Neutrophil (primary cell): ENCODE measurements around the gene TRIM44.

ENCODE experiments used
- H3K27ac ChIP-seq: fragments of 200-600 bp; sonication (generic); 2 replicates; pipeline ENCODE4 v1.5.1; 2016; ENCODE audit warnings: mild to moderate bottlenecking, moderate library complexity
- H3K27me3 ChIP-seq: fragments of 200-600 bp; sonication (generic); 2 replicates; pipeline ENCODE4 v1.6.0; 2016; ENCODE audit warnings: mild to moderate bottlenecking
- H3K36me3 ChIP-seq: fragments of 200-600 bp; sonication (generic); 2 replicates; pipeline ENCODE4 v1.5.1; 2017
- H3K4me1 ChIP-seq, 2 experiments: fragments of 200-600 bp in 1 of 2; sonication (generic) in 1 of 2; 1 replicate in 1 of 2; 2 replicates in 1 of 2; pipeline versions ENCODE4 v1.5.1 to v1.6.1; 2013 to 2016; ENCODE audit warnings: low read depth in 1 of 2, low read length in 1 of 2, mild to moderate bottlenecking in 1 of 2, moderate library complexity in 1 of 2; ENCODE audit not compliant: control insufficient read depth in 1 of 2, insufficient read depth in 1 of 2
- H3K4me3 ChIP-seq, 2 experiments: fragments of 200-600 bp in 1 of 2; sonication (generic) in 1 of 2; 1 replicate in 1 of 2; 2 replicates in 1 of 2; pipeline ENCODE4 v1.5.1; 2013 to 2016; ENCODE audit warnings: low read depth in 1 of 2, low read length in 1 of 2, mild to moderate bottlenecking in 1 of 2, moderate library complexity in 1 of 2
- H3K9me3 ChIP-seq: fragments of 200-600 bp; sonication (generic); 2 replicates; pipeline ENCODE4 v1.5.1; 2016
- TF ChIP-seq, protein P1 (sequence below): fragments of 200-600 bp; sonication (generic); IDR thresholded peaks from 2 replicates; pipeline ENCODE4 v1.5.1; 2016; ENCODE audit warnings: antibody characterized with exemption

TRIM44 gene

DNA sequence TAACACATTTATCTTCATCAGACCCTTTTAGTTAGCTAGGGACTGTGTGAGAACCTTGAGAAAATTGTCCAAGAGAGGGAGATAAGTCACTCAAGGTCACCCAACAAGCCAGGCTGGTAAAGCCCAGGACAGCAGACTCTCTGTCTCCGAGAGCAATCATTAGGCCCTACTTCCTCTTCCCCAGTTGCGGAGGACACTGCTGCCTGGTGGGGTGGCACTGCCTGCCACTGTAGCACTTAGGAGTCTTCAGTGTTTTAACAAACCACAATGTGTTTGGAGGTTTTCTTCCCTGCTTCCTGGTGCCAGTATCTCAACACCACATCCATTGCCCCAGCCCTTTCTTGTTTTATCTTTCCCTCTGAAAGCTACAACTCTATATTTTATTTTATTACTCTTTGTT lies 149.2 kb downstream of the TRIM44 start:
- H3K4me3 ChIP-seq: no peak overlapping the region
- H3K36me3 ChIP-seq: no peaks in the 10 kb centered on the region
- H3K4me1 ChIP-seq: no peaks in the 10 kb centered on the region
- H3K9me3 ChIP-seq: no peaks in the 10 kb centered on the region
- TF ChIP-seq, protein P1, sequence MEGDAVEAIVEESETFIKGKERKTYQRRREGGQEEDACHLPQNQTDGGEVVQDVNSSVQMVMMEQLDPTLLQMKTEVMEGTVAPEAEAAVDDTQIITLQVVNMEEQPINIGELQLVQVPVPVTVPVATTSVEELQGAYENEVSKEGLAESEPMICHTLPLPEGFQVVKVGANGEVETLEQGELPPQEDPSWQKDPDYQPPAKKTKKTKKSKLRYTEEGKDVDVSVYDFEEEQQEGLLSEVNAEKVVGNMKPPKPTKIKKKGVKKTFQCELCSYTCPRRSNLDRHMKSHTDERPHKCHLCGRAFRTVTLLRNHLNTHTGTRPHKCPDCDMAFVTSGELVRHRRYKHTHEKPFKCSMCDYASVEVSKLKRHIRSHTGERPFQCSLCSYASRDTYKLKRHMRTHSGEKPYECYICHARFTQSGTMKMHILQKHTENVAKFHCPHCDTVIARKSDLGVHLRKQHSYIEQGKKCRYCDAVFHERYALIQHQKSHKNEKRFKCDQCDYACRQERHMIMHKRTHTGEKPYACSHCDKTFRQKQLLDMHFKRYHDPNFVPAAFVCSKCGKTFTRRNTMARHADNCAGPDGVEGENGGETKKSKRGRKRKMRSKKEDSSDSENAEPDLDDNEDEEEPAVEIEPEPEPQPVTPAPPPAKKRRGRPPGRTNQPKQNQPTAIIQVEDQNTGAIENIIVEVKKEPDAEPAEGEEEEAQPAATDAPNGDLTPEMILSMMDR: no peak
- no peaks in the 10 kb centered on the region for H3K27me3 ChIP-seq
- no peak overlapping the region for H3K27ac ChIP-seq

GRCh38 chr11:35812828-35813227 lies 150.3 kb downstream of the TRIM44 start:
- no peak overlapping the region for H3K27ac ChIP-seq
- no peaks in the 10 kb centered on the region for H3K9me3 ChIP-seq
- TF ChIP-seq, protein P1: no peak
- no peak overlapping the region for H3K4me3 ChIP-seq
- no peaks in the 10 kb centered on the region for H3K4me1 ChIP-seq
- H3K27me3 ChIP-seq: no peaks in the 10 kb centered on the region
- no peaks in the 10 kb centered on the region for H3K36me3 ChIP-seq

GRCh38 chr11:35814081-35814695 lies 151.6 kb downstream of the TRIM44 start:
- TF ChIP-seq, protein P1: no peak
- Histone ChIP-seq H3K36me3 (no peaks in the 10 kb centered on the region), H3K27ac (no peak overlapping the region), H3K4me3 (no peak overlapping the region), H3K27me3 (no peaks in the 10 kb centered on the region), H3K9me3 (no peaks in the 10 kb centered on the region), H3K4me1 (no peaks in the 10 kb centered on the region)

- Histone ChIP-seq H3K36me3 (no peaks in the 10 kb centered on the region), H3K4me3 (no peak overlapping the region), H3K4me1 (no peaks in the 10 kb centered on the region), H3K27ac (no peak overlapping the region), H3K9me3 (no peaks in the 10 kb centered on the region), H3K27me3 (no peaks in the 10 kb centered on the region)
- TF ChIP-seq, protein P1: no peak
These were observed 152.2 kb downstream of the TRIM44 start for GRCh38 chr11:35814720-35815305.

GRCh38 chr11:35815556-35816315 lies 153.2 kb downstream of the TRIM44 start:
- Histone ChIP-seq H3K27me3 (no peaks in the 10 kb centered on the region), H3K9me3 (no peaks in the 10 kb centered on the region), H3K4me3 (no peak overlapping the region), H3K4me1 (no peaks in the 10 kb centered on the region), H3K27ac (no peak overlapping the region), H3K36me3 (no peaks in the 10 kb centered on the region)
- TF ChIP-seq, protein P1: no peak
